Activated naive CD4-positive, alpha-beta T cell treated with anti-CD3 and anti-CD28 coated beads, Interleukin-2, amount 50 U/mL, for 16 hours (primary cell): ENCODE data around the gene USP17L5.
"Not testable (repeated sequence)": the region's sequence is repeated elsewhere in the genome, so short reads cannot be mapped to it uniquely, and the experiment has no call there.

Experiments used
- DNase-seq: peaks from one replicate; pipeline ENCODE4 v3.0.0-alpha.2; 2020

USP17L5 gene, protein sequence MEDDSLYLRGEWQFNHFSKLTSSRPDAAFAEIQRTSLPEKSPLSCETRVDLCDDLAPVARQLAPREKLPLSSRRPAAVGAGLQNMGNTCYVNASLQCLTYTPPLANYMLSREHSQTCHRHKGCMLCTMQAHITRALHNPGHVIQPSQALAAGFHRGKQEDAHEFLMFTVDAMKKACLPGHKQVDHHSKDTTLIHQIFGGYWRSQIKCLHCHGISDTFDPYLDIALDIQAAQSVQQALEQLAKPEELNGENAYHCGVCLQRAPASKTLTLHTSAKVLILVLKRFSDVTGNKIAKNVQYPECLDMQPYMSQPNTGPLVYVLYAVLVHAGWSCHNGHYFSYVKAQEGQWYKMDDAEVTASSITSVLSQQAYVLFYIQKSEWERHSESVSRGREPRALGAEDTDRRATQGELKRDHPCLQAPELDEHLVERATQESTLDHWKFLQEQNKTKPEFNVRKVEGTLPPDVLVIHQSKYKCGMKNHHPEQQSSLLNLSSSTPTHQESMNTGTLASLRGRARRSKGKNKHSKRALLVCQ

DNA sequence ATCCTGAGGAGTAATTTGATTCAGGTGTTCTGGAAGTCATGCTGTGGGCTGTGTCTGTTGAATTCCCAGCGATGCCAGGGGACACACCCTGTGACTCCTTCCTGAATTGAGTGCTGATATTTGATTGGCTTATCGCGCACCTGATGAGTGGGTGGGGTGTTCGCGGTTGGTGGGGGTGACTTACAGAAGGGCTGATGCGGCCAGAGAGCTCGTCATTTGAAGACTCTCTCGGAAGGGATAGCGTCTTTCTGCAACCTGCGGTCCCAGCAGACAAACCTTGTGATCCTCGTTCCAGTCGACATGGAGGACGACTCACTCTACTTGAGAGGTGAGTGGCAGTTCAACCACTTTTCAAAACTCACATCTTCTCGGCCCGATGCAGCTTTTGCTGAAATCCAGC lies at the start of gene USP17L5:
Gene USP17L5, plus strand, starts transcription at position 301 of the 400 bp plus-strand sequence. Its CDS starts 0 bp downstream, at position 301.
- not testable (repeated sequence) for DNase-seq

GRCh38 chr4:9324191-9324590 lies 15.0 kb upstream of the USP17L5 start:
- DNase-seq = not testable (repeated sequence)

GRCh38 chr4:9324865-9325264 lies 14.3 kb upstream of the USP17L5 start, which contains the start of gene USP17L24:
Gene USP17L24, plus strand, starts transcription at chr4:9325165. Its CDS starts 0 bp downstream, at chr4:9325165.
- DNase-seq = not testable (repeated sequence)

GRCh38 chr4:9329611-9330010 lies 9.6 kb upstream of the USP17L5 start, which contains the start of gene USP17L25:
Gene USP17L25, plus strand, starts transcription at chr4:9329911. Its CDS starts 0 bp downstream, at chr4:9329911.
- DNase-seq = not testable (repeated sequence)

GRCh38 chr4:9334358-9334757 lies 4.8 kb upstream of the USP17L5 start, which contains the start of gene USP17L26:
Gene USP17L26, plus strand, starts transcription at chr4:9334658. Its CDS starts 0 bp downstream, at chr4:9334658.
- not testable (repeated sequence) for DNase-seq

DNA sequence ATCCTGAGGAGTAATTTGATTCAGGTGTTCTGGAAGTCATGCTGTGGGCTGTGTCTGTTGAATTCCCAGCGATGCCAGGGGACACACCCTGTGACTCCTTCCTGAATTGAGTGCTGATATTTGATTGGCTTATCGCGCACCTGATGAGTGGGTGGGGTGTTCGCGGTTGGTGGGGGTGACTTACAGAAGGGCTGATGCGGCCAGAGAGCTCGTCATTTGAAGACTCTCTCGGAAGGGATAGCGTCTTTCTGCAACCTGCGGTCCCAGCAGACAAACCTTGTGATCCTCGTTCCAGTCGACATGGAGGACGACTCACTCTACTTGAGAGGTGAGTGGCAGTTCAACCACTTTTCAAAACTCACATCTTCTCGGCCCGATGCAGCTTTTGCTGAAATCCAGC lies 4.6 kb downstream of the USP17L5 start, which contains the start of gene USP17L27:
Gene USP17L27, plus strand, starts transcription at position 301 of the 400 bp plus-strand sequence. Its CDS starts 0 bp downstream, at position 301.
- DNase-seq = not testable (repeated sequence)

- DNase-seq = not testable (repeated sequence)
Observed at GRCh38 chr4:9348593-9348992, 9.4 kb downstream of the USP17L5 start, which contains the start of gene USP17L28. Gene USP17L28, plus strand, starts transcription at chr4:9348893. Its CDS starts 0 bp downstream, at chr4:9348893.

DNA sequence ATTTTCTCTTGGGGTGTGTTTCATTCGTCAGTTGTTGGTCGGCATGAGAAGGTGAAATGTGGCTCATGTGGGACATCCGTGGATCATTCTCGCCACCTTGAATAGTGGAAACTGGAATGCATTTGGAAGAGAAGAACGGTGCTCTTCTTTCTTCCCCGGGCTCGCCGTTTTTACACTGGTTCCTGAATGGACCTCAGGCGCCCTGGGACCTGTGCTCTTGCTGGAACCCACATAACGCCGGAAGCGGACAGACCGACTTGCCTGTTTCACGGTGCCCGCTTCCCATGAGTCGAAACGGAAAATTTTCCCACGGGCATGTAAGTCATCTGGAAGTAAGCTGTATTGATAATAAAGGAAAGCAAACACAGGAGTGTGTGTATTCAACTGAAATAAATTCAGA lies 11.7 kb downstream of the USP17L5 start:
- not testable (repeated sequence) for DNase-seq

- not testable (repeated sequence) for DNase-seq
Observed at GRCh38 chr4:9353338-9353737, 14.1 kb downstream of the USP17L5 start, which contains the start of gene USP17L29. Gene USP17L29, plus strand, starts transcription at chr4:9353638. Its CDS starts 0 bp downstream, at chr4:9353638.

- DNase-seq = not testable (repeated sequence)
Observed at GRCh38 chr4:9362829-9363228, 23.6 kb downstream of the USP17L5 start, which contains the start of gene USP17L30. Gene USP17L30, plus strand, starts transcription at chr4:9363129. Its CDS starts 0 bp downstream, at chr4:9363129.

DNA sequence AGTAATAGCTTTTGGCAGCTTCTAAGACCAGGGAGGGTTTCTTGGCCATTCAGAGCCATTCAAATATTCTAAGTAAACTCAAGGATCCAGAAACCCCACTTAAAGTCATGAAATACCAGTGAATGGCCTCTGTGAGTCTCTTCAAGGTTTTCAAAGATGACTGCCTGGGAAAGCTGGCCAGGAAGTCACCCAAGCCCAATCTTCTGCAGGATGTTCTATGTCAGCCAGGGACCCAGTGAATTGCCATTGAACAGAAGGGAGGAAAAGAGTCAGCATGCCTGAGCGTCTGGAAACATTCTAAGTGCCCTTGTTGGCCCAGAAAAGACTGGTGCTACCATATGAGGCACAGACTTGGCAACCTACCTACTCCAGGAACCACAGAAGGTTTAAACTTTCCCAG lies 40.7 kb downstream of the USP17L5 start:
- DNase-seq = not testable (repeated sequence)

DNA sequence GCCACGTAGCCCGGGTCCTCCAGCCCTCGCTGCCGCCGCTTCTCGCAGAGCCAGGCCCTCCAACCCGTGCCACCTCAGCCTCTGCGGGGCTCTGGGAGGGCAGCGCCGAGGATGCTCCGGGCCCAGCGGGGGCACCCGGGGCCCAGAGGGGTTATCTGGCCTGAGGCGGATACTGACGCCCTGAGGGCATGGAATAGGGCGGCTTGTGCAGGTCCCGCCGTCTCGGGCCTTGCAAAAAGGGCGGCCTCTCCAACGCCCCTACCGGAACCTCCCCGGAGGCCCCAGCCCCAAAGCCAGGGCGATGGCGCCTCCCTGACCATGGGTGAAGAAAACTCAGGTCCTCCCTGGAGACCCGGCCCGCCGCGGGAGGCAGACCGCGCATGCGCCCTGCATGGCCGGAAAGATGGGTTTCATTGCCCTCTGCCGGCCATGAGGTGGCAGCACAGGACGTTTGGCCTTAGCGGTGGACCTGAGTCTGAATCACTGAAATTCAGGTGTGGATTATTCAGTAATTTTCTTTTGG lies 41.9 kb downstream of the USP17L5 start:
- DNase-seq = peak; percentile 67

DNA sequence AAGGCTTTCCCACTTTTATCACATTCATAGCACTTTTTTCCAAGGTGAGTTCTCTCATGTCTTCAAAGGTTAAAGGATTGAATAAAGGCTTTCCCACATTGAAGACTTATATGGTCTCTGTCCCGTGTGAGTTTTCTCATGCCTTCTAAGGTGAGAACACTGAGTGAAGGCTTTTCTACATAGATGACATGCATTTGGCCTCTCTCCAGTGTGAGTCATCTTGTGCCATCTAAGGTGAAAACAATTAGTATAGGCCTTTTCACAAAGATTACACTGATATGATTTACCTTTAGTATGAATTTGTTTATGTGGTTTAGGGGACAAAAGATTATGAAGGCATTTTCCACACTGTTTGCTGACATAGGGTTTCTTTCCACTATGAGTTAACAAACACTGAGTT lies 44.9 kb downstream of the USP17L5 start:
- DNase-seq = no peak

GRCh38 chr4:9389001-9389400 lies 49.8 kb downstream of the USP17L5 start:
- not testable (repeated sequence) for DNase-seq
